IPS-15b (cell line): Measurements from ENCODE around the gene TLN1.

Experiments used
- H3K27me3 ChIP-seq: one replicate; pipeline ENCODE4 v1.6.1; 2013; ENCODE audit warnings: low read length; ENCODE audit not compliant: control insufficient read depth, insufficient read depth
- H3K36me3 ChIP-seq: one replicate; pipeline ENCODE4 v1.6.1; 2013; ENCODE audit warnings: low read length; ENCODE audit not compliant: control insufficient read depth, insufficient read depth
- H3K4me1 ChIP-seq: one replicate; pipeline ENCODE4 v1.6.1; 2013; ENCODE audit warnings: mild to moderate bottlenecking, low read length; ENCODE audit not compliant: control insufficient read depth, insufficient read depth
- H3K4me3 ChIP-seq: one replicate; pipeline ENCODE4 v1.5.1; 2013; ENCODE audit warnings: low read depth, low read length
- H3K9ac ChIP-seq: one replicate; pipeline ENCODE4 v1.6.1; 2013; ENCODE audit warnings: low read depth, mild to moderate bottlenecking, low read length
- H3K9me3 ChIP-seq: one replicate; pipeline ENCODE4 v1.6.1; 2013; ENCODE audit warnings: mild to moderate bottlenecking, low read length; ENCODE audit not compliant: control insufficient read depth, insufficient read depth

Gene TLN1

DNA sequence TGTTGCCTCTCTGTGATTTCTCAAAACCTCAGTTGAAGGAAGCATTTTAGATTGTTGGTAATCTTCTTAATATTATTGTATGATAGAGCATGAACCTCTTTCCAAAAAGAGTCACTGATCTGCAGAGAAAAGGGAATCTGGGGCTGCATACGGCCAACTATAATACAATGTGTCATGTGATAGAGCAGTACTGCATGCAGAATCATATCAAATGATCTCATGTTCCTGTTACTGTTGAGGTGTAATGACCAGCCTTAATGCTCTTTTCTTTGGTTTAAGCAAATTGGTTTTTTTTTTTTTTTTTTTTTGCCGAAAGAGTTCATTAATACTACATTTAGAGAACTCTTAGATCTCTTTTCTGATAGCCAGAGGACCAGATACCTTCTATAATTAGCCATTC is 35.0 kb upstream of the TLN1 start:
- Histone ChIP-seq H3K9ac (no peak overlapping the region), H3K27me3 (no peaks in the 10 kb centered on the region), H3K4me1 (no peaks in the 10 kb centered on the region), H3K9me3 (no peaks in the 10 kb centered on the region), H3K36me3 (no peaks in the 10 kb centered on the region), H3K4me3 (no peak overlapping the region)

DNA sequence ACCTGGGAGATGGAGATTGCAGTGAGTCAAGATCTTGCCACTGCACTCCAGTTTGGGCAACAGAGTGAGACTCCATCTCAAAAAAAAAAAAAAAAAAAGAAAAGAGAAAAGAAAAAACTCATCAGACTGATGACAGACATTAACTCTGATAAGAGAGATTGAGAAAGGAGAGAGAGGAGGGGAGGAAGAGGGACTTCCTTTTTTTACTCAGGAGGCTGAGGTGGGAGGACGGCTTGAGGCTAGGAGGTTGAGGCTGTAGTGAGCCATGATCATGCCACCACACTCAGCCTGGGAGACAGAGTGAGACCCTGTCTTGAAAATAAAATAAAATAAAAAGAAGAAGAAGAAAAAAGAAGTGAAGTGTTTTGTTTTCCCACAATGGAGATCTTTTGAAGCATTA is 31.8 kb upstream of the TLN1 start:
- no peaks in the 10 kb centered on the region for H3K27me3 ChIP-seq
- no peaks in the 10 kb centered on the region for H3K36me3 ChIP-seq
- no peaks in the 10 kb centered on the region for H3K9me3 ChIP-seq
- H3K4me3 ChIP-seq: no peak overlapping the region
- no peak overlapping the region for H3K9ac ChIP-seq
- H3K4me1 ChIP-seq: peaks cover 5% of the 10 kb centered on the region

DNA sequence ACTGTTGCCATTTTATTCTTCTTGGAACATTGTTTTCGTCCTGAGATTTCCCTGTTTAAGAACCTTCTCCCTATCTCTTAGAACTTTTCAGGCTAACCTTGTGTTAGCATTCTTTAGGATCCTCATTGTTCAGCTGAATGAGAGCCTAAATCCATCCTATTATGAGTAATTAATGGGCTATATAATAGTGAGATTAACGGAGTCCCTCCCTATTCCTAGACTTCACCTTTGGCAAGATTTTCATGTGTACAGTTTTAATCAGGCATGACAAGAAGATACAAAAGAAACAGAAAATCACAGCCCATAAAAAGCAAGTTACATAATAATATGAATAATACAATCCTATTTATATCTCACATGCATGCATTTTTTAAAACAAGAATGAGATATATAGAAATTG is 31.2 kb upstream of the TLN1 start:
- peaks cover 5% of the 10 kb centered on the region for H3K4me1 ChIP-seq
- no peaks in the 10 kb centered on the region for H3K27me3 ChIP-seq
- no peak overlapping the region for H3K4me3 ChIP-seq
- H3K9me3 ChIP-seq: no peaks in the 10 kb centered on the region
- no peak overlapping the region for H3K9ac ChIP-seq
- no peaks in the 10 kb centered on the region for H3K36me3 ChIP-seq

DNA sequence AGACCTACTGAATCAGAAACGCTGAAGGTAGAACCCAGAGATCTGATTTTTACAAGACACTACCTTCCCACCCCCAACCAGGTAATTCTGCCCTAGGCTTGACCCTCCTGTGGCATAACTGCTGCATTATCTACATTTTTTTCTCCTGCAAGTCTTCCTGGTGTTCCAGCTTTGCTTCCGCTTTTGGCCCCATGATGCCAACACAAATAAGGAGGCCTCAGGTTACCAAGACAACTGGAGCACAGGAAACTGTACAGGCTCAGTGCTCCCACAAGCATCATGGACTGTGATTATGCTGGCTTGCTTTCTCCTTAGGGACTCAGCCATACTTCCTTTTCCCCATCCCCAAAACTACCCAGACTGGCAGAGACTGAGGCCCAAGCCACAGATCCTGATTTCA is 28.7 kb upstream of the TLN1 start:
- Histone ChIP-seq H3K4me3 (no peak overlapping the region), H3K27me3 (no peaks in the 10 kb centered on the region), H3K36me3 (no peaks in the 10 kb centered on the region), H3K9ac (no peak overlapping the region), H3K9me3 (no peaks in the 10 kb centered on the region), H3K4me1 (peaks cover 5% of the 10 kb centered on the region)

DNA sequence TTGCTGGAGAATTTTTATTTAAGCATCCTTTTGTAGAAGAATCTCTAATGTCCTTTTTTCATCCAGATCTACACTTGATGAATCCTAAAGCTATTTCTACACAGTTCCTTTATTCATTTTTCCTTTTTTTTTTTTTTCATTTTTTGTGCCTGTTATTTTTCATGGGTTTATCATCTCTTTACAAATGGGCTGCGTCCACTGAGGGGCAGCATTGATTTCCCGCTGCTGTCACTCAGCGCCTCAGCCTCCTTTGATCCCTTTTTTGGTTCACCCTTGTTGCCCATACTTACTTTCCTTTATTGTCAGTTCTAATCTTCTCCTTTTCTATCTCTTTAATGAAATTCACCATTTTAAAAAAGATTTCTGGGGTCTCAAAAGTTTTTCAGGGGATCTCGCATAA is 27.8 kb upstream of the TLN1 start:
- no peaks in the 10 kb centered on the region for H3K9me3 ChIP-seq
- H3K4me3 ChIP-seq: no peak overlapping the region
- H3K4me1 ChIP-seq: peaks cover 5% of the 10 kb centered on the region
- H3K36me3 ChIP-seq: no peaks in the 10 kb centered on the region
- no peaks in the 10 kb centered on the region for H3K27me3 ChIP-seq
- H3K9ac ChIP-seq: no peak overlapping the region

DNA sequence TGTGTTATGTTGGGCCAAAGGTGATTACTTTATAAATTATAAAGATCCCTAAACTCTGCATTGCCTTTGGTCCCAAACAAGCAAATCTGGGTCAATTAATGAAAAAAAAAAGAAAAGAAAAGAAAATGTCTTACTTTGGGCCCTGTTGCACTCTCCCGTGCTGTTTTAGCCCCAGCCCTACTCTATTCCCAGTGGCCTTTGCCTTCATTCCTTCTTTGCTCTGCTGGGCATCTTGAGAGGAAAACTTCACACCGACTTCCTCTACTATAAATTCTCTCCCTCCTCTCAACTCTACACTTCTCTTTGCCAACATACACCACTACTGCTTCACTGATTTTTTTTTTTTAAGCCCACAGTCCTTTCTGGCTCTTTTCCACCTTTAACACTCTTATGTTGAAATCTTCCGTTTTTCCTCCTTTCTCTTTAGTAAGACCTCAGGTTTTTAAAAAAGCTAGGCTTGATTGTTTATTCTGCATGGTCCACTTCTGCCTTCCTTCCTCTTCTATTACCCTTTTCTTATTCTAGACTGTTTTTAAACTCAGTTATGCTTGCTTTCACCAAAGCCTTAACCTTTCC is 26.6 kb upstream of the TLN1 start:
- Histone ChIP-seq H3K9ac (no peak overlapping the region), H3K36me3 (peaks cover 3% of the 10 kb centered on the region), H3K4me1 (peaks cover 5% of the 10 kb centered on the region), H3K9me3 (no peaks in the 10 kb centered on the region), H3K4me3 (no peak overlapping the region), H3K27me3 (no peaks in the 10 kb centered on the region)

DNA sequence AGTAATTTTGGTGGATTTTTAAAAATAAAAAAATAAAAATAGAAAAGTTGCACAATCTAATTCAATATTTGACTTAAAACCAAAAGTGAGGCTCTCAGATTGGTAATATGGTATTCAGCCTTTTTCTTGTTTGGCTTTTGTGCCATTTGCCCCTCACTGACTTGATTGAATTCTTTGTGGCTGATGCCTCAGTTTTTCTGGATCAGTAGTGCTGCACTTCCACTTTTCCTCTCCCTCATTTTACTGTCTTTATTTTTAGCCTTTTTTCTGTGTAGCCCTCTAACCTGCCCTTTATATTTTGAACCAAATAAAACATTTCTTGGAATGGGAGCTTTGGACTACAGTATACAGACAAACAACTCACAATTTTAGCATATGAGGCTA is 25.9 kb upstream of the TLN1 start:
- Histone ChIP-seq H3K4me1 (peaks cover 5% of the 10 kb centered on the region), H3K36me3 (peaks cover 6% of the 10 kb centered on the region), H3K4me3 (peak overlapping the region; percentile 71), H3K9ac (no peak overlapping the region), H3K27me3 (no peaks in the 10 kb centered on the region), H3K9me3 (no peaks in the 10 kb centered on the region)

DNA sequence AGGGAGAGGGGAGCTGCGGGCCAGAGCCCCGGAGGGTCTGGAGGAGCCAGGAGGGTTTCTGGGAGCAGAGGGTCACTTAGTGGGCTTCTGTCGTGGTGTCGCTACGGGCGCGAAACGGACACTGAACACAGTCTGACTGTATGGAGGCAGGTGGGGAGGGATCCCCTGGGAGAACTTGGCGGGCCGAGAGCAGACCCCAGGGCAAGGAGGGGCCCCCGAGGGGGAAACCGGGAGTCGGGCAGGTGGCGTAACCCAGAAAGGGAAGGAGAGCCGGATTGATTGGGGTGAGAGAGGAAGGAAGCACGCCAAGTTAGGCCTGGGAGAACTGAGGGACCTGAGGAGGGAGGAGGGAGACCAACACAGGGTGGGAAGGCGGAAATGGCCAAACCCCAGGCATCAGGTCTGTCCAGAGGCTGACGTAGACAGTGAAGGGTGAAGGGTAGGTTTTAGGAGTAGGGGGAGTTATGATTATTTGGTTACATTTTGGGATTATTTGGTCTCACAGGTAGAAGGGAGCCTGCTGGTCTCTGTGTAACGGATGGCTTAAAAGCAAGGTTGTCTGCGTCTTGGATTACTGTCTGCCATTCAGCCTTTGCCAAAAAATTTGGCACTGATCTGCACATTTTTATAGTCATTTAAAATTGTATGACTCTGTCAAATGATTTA is 25.4 kb upstream of the TLN1 start:
- Histone ChIP-seq H3K9ac (peak overlapping the region; percentile 82), H3K9me3 (no peaks in the 10 kb centered on the region), H3K4me1 (peaks cover 5% of the 10 kb centered on the region), H3K36me3 (peaks cover 11% of the 10 kb centered on the region), H3K27me3 (no peaks in the 10 kb centered on the region), H3K4me3 (peak overlapping the region; percentile 71)

DNA sequence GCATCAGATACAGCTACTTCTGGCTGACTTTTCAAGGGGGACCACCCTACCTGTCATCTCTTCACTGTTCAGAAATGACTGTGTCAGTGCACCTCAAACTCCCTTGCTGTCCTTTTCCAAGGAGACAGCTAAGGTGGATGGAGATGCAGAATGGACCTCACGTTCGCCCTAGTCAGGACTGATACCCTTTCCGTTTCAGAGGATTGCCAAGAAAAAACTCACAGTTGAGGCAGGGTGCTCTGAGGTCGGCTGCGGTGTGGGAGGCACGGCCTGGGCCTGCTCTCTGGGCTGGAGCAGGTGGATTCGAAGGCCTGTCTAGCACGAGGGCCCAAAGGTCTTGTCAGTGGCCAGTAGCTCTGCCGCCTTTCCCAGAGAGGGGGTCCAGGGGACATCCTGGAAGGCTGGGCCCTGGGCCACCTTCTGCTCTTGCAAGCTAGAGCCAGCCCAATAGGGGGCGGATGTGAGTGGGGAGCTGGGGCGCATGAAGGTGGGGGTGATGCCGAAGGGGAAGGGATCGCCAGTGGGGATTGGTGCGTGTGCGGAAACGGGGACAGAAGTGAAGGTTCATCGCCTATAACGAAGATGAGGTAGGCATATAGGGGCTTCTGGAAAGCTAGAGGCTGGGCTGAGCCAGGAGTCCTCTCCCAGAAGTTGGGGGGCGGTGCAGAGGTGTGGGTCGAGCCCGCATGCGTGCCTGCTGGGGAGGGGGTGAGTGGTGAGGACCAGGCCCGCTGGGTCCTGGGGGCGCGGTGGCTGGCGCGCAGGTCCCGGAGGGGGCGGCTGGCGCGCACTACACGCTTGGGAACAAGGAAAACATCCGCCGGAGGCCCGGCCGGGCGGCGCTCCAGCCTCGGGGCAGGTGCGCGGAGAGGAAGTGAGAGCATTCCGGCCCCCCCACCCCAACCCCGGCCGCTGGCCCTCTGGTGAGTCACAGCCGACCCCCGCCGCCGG is 24.6 kb upstream of the TLN1 start:
- H3K4me1 ChIP-seq: peaks cover 5% of the 10 kb centered on the region
- H3K9me3 ChIP-seq: no peaks in the 10 kb centered on the region
- H3K27me3 ChIP-seq: no peaks in the 10 kb centered on the region
- H3K4me3 ChIP-seq: peak overlapping the region; percentile 71
- H3K36me3 ChIP-seq: peaks cover 18% of the 10 kb centered on the region
- H3K9ac ChIP-seq: peak overlapping the region; percentile 82

DNA sequence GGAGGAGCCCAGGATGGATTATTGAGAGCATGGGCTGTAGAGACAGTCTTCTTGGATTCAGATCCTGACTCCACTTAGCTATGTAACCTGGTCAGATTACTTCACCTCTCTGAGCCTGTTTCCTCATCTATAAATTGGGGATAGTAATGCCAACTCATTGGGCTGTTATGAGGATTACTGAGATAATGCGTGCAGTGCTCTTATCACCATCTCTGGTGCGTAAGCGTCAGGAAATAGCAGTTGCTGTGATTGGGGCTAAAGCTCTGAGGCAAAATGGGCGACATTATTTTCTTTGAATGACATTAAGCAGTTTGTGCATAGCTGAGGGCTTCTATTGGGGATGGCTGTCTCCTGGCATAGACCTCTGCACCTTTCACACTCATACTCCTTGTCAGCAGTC is 23.1 kb upstream of the TLN1 start:
- Histone ChIP-seq H3K27me3 (no peaks in the 10 kb centered on the region), H3K4me1 (no peaks in the 10 kb centered on the region), H3K4me3 (no peak overlapping the region)

DNA sequence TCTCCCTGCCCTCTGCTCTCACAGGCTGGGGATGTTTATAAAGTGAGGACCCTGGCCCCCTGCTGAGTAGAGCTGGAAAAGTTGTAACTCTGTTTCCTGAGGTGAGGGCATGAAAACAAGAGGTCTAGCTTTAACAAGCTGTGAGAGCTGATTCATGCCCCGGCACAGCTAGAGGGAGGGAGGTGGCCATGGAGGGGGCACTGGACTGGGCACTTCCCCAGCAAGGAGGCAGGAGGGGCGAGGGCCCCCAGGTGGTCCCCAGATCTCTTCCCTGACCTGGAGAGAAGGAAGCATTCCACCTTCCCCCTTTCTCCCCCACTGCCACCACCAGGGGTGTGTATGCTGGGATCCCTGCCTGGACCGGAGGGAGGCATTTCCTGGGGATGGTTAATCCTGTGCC is 22.3 kb upstream of the TLN1 start, which contains the start of gene MSMP:
MSMP (minus strand) TSS at position 13 of the 400 bp plus-strand sequence. CDS start 147 bp downstream, outside the sequence.
- H3K9me3 ChIP-seq: no peaks in the 10 kb centered on the region
- H3K4me1 ChIP-seq: no peaks in the 10 kb centered on the region
- peaks cover 24% of the 10 kb centered on the region for H3K36me3 ChIP-seq
- H3K27me3 ChIP-seq: no peaks in the 10 kb centered on the region
- no peak within 1 kb of the TSS for H3K9ac ChIP-seq
- H3K4me3 ChIP-seq: no peak within 1 kb of the TSS

More for the DNA sequence above, 23.1 kb upstream of the TLN1 start:
- Histone ChIP-seq H3K9ac (no peak overlapping the region), H3K36me3 (peaks cover 24% of the 10 kb centered on the region), H3K9me3 (no peaks in the 10 kb centered on the region)
